HL-60 (cell line): ENCODE measurements around the gene OR8B8.

Experiments
- DNase-seq, 2 experiments: peaks; one replicate each; pipeline ENCODE4 v3.0.0-alpha.2; 2010 to 2020; ENCODE audit warnings: low read depth in 1 of 2, low spot score in 1 of 2
- H3K27ac ChIP-seq: fragments of 250-450 bp; sonication (Bioruptor Pico); replicated peaks from 2 replicates; pipeline ENCODE4 v1.5.1; 2020; ENCODE audit warnings: mild to moderate bottlenecking, moderate library complexity
- H3K27me3 ChIP-seq: fragments of 250-450 bp; sonication (Bioruptor Pico); 2 replicates; pipeline ENCODE4 v1.5.1; 2021; ENCODE audit warnings: mild to moderate bottlenecking, moderate library complexity; ENCODE audit not compliant: insufficient read depth, poor library complexity, severe bottlenecking
- H3K4me3 ChIP-seq: replicated peaks from 2 replicates; pipeline ENCODE4 v1.5.1; 2011; ENCODE audit warnings: mild to moderate bottlenecking, control low read depth, low read length; ENCODE audit not compliant: insufficient read depth
- GABPA ChIP-seq: IDR thresholded peaks from 2 replicates; pipeline ENCODE4 v1.6.1; 2012; ENCODE audit warnings: low read depth
- POLR2AphosphoS5 ChIP-seq: IDR thresholded peaks from 2 replicates; pipeline ENCODE4 v1.6.1; 2012; ENCODE audit warnings: low read depth
- SPI1 ChIP-seq: IDR thresholded peaks from 2 replicates; pipeline ENCODE4 v1.6.1; 2012; ENCODE audit warnings: low read depth, mild to moderate bottlenecking, borderline replicate concordance
- TF ChIP-seq, protein P1 (sequence below): IDR thresholded peaks from 2 replicates; pipeline ENCODE4 v1.6.1; 2012; ENCODE audit warnings: low read depth; ENCODE audit not compliant: insufficient replicate concordance
- TF ChIP-seq, protein P2 (sequence below): IDR thresholded peaks from one replicate; pipeline ENCODE4 v1.5.1; 2011; ENCODE audit warnings: low read length, control low read depth, inconsistent platforms; ENCODE audit not compliant: insufficient read depth

Gene OR8B8

DNA sequence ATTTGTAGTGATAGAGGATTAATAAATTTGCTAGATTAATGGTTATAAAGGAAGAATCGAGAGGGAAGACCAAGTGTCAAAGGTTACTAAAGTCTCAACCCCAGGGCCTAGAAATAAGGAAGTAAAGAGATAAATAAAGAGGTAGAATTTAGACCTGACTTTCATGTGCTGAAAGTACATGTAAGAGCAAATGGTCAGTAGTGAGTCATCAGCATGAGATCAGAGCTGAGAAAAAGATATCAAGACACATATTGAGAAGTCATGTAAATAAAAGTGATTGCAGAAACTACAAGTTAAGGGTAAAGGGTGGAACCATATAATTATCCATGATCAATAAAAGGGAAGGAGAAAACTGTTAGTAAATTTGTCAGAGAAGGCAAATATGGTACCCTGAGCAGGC lies 1.4 kb upstream of the OR8B8 start:
- H3K27ac ChIP-seq, result no peak overlapping the region
- H3K27me3 ChIP-seq, result no peaks in the 10 kb centered on the region
- H3K4me3 ChIP-seq, result no peak overlapping the region
- DNase-seq, result no peak
- TF ChIP-seq POLR2AphosphoS5, result no peak
- TF ChIP-seq, protein P1, sequence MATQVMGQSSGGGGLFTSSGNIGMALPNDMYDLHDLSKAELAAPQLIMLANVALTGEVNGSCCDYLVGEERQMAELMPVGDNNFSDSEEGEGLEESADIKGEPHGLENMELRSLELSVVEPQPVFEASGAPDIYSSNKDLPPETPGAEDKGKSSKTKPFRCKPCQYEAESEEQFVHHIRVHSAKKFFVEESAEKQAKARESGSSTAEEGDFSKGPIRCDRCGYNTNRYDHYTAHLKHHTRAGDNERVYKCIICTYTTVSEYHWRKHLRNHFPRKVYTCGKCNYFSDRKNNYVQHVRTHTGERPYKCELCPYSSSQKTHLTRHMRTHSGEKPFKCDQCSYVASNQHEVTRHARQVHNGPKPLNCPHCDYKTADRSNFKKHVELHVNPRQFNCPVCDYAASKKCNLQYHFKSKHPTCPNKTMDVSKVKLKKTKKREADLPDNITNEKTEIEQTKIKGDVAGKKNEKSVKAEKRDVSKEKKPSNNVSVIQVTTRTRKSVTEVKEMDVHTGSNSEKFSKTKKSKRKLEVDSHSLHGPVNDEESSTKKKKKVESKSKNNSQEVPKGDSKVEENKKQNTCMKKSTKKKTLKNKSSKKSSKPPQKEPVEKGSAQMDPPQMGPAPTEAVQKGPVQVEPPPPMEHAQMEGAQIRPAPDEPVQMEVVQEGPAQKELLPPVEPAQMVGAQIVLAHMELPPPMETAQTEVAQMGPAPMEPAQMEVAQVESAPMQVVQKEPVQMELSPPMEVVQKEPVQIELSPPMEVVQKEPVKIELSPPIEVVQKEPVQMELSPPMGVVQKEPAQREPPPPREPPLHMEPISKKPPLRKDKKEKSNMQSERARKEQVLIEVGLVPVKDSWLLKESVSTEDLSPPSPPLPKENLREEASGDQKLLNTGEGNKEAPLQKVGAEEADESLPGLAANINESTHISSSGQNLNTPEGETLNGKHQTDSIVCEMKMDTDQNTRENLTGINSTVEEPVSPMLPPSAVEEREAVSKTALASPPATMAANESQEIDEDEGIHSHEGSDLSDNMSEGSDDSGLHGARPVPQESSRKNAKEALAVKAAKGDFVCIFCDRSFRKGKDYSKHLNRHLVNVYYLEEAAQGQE, result no peak
- TF ChIP-seq, protein P2, sequence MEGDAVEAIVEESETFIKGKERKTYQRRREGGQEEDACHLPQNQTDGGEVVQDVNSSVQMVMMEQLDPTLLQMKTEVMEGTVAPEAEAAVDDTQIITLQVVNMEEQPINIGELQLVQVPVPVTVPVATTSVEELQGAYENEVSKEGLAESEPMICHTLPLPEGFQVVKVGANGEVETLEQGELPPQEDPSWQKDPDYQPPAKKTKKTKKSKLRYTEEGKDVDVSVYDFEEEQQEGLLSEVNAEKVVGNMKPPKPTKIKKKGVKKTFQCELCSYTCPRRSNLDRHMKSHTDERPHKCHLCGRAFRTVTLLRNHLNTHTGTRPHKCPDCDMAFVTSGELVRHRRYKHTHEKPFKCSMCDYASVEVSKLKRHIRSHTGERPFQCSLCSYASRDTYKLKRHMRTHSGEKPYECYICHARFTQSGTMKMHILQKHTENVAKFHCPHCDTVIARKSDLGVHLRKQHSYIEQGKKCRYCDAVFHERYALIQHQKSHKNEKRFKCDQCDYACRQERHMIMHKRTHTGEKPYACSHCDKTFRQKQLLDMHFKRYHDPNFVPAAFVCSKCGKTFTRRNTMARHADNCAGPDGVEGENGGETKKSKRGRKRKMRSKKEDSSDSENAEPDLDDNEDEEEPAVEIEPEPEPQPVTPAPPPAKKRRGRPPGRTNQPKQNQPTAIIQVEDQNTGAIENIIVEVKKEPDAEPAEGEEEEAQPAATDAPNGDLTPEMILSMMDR, result no peak
- no peak for TF ChIP-seq GABPA
- TF ChIP-seq SPI1, result no peak

DNA sequence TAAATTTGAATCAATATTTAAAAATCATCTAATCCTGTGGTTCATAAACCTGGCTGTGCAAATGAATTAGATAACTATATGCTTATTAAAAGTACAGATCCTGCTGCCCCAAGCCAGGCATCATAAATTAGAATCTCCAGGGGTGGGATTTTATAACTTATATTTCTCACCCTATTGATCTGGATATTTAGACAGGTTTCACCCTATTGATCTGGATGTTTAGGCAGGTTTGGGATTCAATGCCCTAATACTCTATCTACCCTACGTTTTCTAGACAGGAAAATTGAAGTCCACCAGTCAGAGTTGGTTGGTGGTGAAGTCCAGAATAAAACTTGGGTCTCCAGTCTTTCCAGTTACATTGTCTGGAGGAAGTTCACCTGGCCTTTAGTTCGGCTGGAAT lies 2.6 kb downstream of the OR8B8 start:
- Histone ChIP-seq H3K4me3 (no peak overlapping the region), H3K27me3 (no peaks in the 10 kb centered on the region), H3K27ac (no peak overlapping the region)
- TF ChIP-seq, protein P1, result no peak
- no peak for TF ChIP-seq GABPA
- TF ChIP-seq, protein P2, result no peak
- no peak for DNase-seq

DNA sequence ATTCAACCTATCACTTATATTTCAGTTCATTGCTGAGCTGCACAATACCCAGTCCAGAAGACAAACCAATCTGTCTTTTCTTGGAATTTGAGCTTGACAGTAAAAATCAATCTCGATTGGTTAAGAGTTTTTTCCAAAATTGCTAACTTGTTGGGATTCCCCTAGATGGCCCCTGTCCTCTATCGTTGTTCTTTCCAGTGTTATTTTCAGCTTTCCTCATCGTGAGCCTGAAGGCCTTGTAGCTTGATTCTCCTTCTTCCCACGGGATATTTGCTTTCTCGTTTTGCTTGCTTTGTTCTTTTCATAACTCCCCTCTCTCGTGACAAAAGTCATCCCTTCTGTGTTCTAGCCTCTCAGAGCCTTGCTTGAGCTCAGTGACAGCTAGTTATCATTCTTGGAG lies 3.1 kb downstream of the OR8B8 start:
- no peak for DNase-seq
- no peak overlapping the region for H3K27ac ChIP-seq
- H3K4me3 ChIP-seq, result no peak overlapping the region
- TF ChIP-seq POLR2AphosphoS5 (no peak), GABPA (no peak), SPI1 (no peak)
- TF ChIP-seq, protein P1, result no peak
- TF ChIP-seq, protein P2, result no peak
- H3K27me3 ChIP-seq, result no peaks in the 10 kb centered on the region
